ACC112 (cell line): ENCODE results near the gene MAN1A1.

Source experiments
- H2AFZ ChIP-seq: fragments of 200-600 bp; sonication (generic); one replicate; pipeline ENCODE4 v1.6.0; 2017; ENCODE audit warnings: antibody characterized with exemption, low read length; ENCODE audit not compliant: unreplicated experiment
- H3K27ac ChIP-seq: fragments of 200-600 bp; sonication (generic); 2 replicates; pipeline ENCODE4 v1.5.1; 2014; ENCODE audit warnings: low read depth, mild to moderate bottlenecking, antibody characterized with exemption, low read length, moderate library complexity
- H3K27me3 ChIP-seq: fragments of 200-600 bp; sonication (generic); 2 replicates; pipeline ENCODE4 v1.6.1; 2014; ENCODE audit warnings: mild to moderate bottlenecking, antibody characterized with exemption, low read length, moderate library complexity, mixed read lengths; ENCODE audit not compliant: insufficient read depth
- H3K36me3 ChIP-seq: fragments of 200-600 bp; sonication (generic); 2 replicates; pipeline ENCODE4 v1.6.1; 2016; ENCODE audit warnings: mild to moderate bottlenecking, antibody characterized with exemption, low read length, moderate library complexity, mixed read lengths; ENCODE audit not compliant: insufficient read depth
- H3K4me1 ChIP-seq: fragments of 200-600 bp; sonication (generic); one replicate; pipeline ENCODE4 v1.6.1; 2016; ENCODE audit warnings: low read length, mixed read lengths; ENCODE audit not compliant: insufficient read depth, unreplicated experiment, control insufficient read depth
- H3K4me3 ChIP-seq: fragments of 200-600 bp; sonication (generic); 2 replicates; pipeline ENCODE4 v1.5.1; 2014; ENCODE audit warnings: mild to moderate bottlenecking, low read depth, low read length
- H3K79me2 ChIP-seq: fragments of 200-600 bp; sonication (generic); one replicate; pipeline ENCODE4 v1.6.0; 2016; ENCODE audit warnings: low read length; ENCODE audit not compliant: control insufficient read depth, unreplicated experiment, insufficient read depth

The MAN1A1 gene

GRCh38 chr6:119237177-119237715 is 112.3 kb downstream of the MAN1A1 start:
- no peaks in the 10 kb centered on the region for H3K79me2 ChIP-seq
- no peaks in the 10 kb centered on the region for H3K27me3 ChIP-seq
- H2AFZ ChIP-seq = no peak overlapping the region
- 0 out of 2 replicates have a peak, but pooled peaks cover 3% of the 10 kb centered on the region for H3K36me3 ChIP-seq
- H3K4me1 ChIP-seq = no peaks in the 10 kb centered on the region
- H3K4me3 ChIP-seq = no peak overlapping the region
- no peak overlapping the region for H3K27ac ChIP-seq

GRCh38 chr6:119234941-119235340 is 114.6 kb downstream of the MAN1A1 start:
- Histone ChIP-seq H3K4me3 (no peak overlapping the region), H3K79me2 (no peaks in the 10 kb centered on the region), H3K4me1 (no peaks in the 10 kb centered on the region), H3K27me3 (no peaks in the 10 kb centered on the region), H3K27ac (no peak overlapping the region), H2AFZ (no peak overlapping the region), H3K36me3 (0 out of 2 replicates have a peak, but pooled peaks cover 3% of the 10 kb centered on the region)

- Histone ChIP-seq H3K27ac (no peak overlapping the region), H3K4me1 (no peaks in the 10 kb centered on the region), H3K36me3 (0 out of 2 replicates have a peak, but pooled peaks cover 3% of the 10 kb centered on the region), H3K27me3 (no peaks in the 10 kb centered on the region), H3K79me2 (no peaks in the 10 kb centered on the region), H3K4me3 (no peak overlapping the region), H2AFZ (no peak overlapping the region)
Observed at GRCh38 chr6:119234457-119234856, 115.1 kb downstream of the MAN1A1 start.

- no peak overlapping the region for H3K4me3 ChIP-seq
- H3K36me3 ChIP-seq = 0 out of 2 replicates have a peak, but pooled peaks cover 3% of the 10 kb centered on the region
- no peaks in the 10 kb centered on the region for H3K79me2 ChIP-seq
- no peak overlapping the region for H2AFZ ChIP-seq
- H3K27ac ChIP-seq = no peak overlapping the region
- H3K27me3 ChIP-seq = no peaks in the 10 kb centered on the region
- H3K4me1 ChIP-seq = no peaks in the 10 kb centered on the region
Observed at GRCh38 chr6:119233312-119233984, 116.1 kb downstream of the MAN1A1 start.

- Histone ChIP-seq H2AFZ (no peak overlapping the region), H3K27ac (no peak overlapping the region), H3K4me1 (no peaks in the 10 kb centered on the region), H3K4me3 (no peak overlapping the region), H3K27me3 (no peaks in the 10 kb centered on the region), H3K79me2 (no peaks in the 10 kb centered on the region), H3K36me3 (0 out of 2 replicates have a peak, but pooled peaks cover 3% of the 10 kb centered on the region)
Observed at GRCh38 chr6:119231394-119231793, 118.2 kb downstream of the MAN1A1 start.

GRCh38 chr6:119230160-119230559 is 119.4 kb downstream of the MAN1A1 start:
- no peak overlapping the region for H3K4me3 ChIP-seq
- no peaks in the 10 kb centered on the region for H3K4me1 ChIP-seq
- H3K79me2 ChIP-seq = no peaks in the 10 kb centered on the region
- no peak overlapping the region for H2AFZ ChIP-seq
- no peaks in the 10 kb centered on the region for H3K36me3 ChIP-seq
- no peak overlapping the region for H3K27ac ChIP-seq
- H3K27me3 ChIP-seq = no peaks in the 10 kb centered on the region

- Histone ChIP-seq H3K79me2 (no peaks in the 10 kb centered on the region), H3K36me3 (no peaks in the 10 kb centered on the region), H3K4me3 (no peak overlapping the region), H3K27ac (no peak overlapping the region), H3K27me3 (no peaks in the 10 kb centered on the region), H3K4me1 (no peaks in the 10 kb centered on the region), H2AFZ (no peak overlapping the region)
Observed at GRCh38 chr6:119227377-119227776, 122.2 kb downstream of the MAN1A1 start.

- Histone ChIP-seq H3K4me1 (no peaks in the 10 kb centered on the region), H3K27me3 (no peaks in the 10 kb centered on the region), H3K79me2 (no peaks in the 10 kb centered on the region), H3K4me3 (no peak overlapping the region), H2AFZ (no peak overlapping the region), H3K27ac (no peak overlapping the region), H3K36me3 (no peaks in the 10 kb centered on the region)
Observed at GRCh38 chr6:119226089-119226488, 123.5 kb downstream of the MAN1A1 start.

GRCh38 chr6:119224095-119224701 is 125.4 kb downstream of the MAN1A1 start:
- H3K27me3 ChIP-seq = no peaks in the 10 kb centered on the region
- H3K79me2 ChIP-seq = no peaks in the 10 kb centered on the region
- no peak overlapping the region for H3K27ac ChIP-seq
- H2AFZ ChIP-seq = no peak overlapping the region
- H3K4me3 ChIP-seq = no peak overlapping the region
- H3K4me1 ChIP-seq = no peaks in the 10 kb centered on the region
- no peaks in the 10 kb centered on the region for H3K36me3 ChIP-seq

- H2AFZ ChIP-seq = no peak overlapping the region
- H3K79me2 ChIP-seq = no peaks in the 10 kb centered on the region
- H3K4me3 ChIP-seq = no peak overlapping the region
- H3K4me1 ChIP-seq = no peaks in the 10 kb centered on the region
- no peaks in the 10 kb centered on the region for H3K36me3 ChIP-seq
- H3K27me3 ChIP-seq = no peaks in the 10 kb centered on the region
- H3K27ac ChIP-seq = no peak overlapping the region
Observed at GRCh38 chr6:119220452-119220851, 129.1 kb downstream of the MAN1A1 start.

- Histone ChIP-seq H2AFZ (no peak overlapping the region), H3K27me3 (no peaks in the 10 kb centered on the region), H3K27ac (no peak overlapping the region), H3K4me1 (no peaks in the 10 kb centered on the region), H3K36me3 (no peaks in the 10 kb centered on the region), H3K4me3 (no peak overlapping the region), H3K79me2 (no peaks in the 10 kb centered on the region)
Observed at GRCh38 chr6:119218548-119218947, 131.0 kb downstream of the MAN1A1 start.
